ENCODE measurements around the gene SUMF1.

SUMF1 gene

DNA sequence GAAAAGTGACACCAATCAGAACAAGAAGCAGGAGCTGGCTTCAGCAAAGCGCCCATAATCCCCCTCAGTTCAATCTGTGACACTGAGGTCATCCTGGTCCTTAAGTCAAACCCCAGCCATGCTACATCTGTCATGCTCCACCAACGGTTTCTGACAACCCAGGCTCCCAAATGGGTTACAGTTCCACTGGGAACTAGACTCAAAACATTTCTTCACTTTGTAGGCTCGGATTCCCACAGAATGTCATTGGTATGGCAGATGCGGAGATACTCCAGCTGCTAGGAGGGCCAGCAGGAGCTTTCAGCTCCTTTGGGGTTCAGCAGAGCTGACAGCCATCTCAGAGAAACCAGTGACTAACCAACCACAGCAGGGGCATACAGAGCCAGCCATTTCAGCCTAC is 48.9 kb downstream of the SUMF1 start:
- H3K9ac ChIP-seq (ENCODE audit: low read length), result no peak overlapping the region
- no peaks in the 10 kb centered on the region for H3K79me2 ChIP-seq (ENCODE audit: insufficient read depth, low read length)
- no peak overlapping the region for H3K4me3 ChIP-seq (ENCODE audit: low read depth, low read length, poor library complexity, severe bottlenecking)
- no peaks in the 10 kb centered on the region for H3F3A ChIP-seq (ENCODE audit: insufficient read depth, low read length)
- no peaks in the 10 kb centered on the region for H3K27me3 ChIP-seq (ENCODE audit: insufficient read depth, low read length)
- TF ChIP-seq CTCF (IDR thresholded peaks at IDR 0.05; ENCODE audit: low read length), result no peak
- no peak for TF ChIP-seq EZH2 (IDR thresholded peaks at IDR 0.05; ENCODE audit: borderline replicate concordance, low read length)
- H3K27ac ChIP-seq (ENCODE audit: low read depth, low read length, poor library complexity, severe bottlenecking), result no peak overlapping the region
- no peaks in the 10 kb centered on the region for H3K9me3 ChIP-seq (ENCODE audit: low read length)
- no peaks in the 10 kb centered on the region for H4K20me1 ChIP-seq (ENCODE audit: insufficient read depth, low read length)
- no peaks in the 10 kb centered on the region for H3K4me1 ChIP-seq (ENCODE audit: insufficient read depth, low read length, severe bottlenecking)
- no peak overlapping the region for H3K4me2 ChIP-seq (ENCODE audit: low read length)
- H3K36me3 ChIP-seq (ENCODE audit: insufficient read depth, low read length), result no peaks in the 10 kb centered on the region; the same call in 1 of the 2 replicates
- H3K9me2 ChIP-seq (ENCODE audit: low read depth, low read length), result no peaks in the 10 kb centered on the region
- H2AFZ ChIP-seq (ENCODE audit: low read length), result no peak overlapping the region

DNA sequence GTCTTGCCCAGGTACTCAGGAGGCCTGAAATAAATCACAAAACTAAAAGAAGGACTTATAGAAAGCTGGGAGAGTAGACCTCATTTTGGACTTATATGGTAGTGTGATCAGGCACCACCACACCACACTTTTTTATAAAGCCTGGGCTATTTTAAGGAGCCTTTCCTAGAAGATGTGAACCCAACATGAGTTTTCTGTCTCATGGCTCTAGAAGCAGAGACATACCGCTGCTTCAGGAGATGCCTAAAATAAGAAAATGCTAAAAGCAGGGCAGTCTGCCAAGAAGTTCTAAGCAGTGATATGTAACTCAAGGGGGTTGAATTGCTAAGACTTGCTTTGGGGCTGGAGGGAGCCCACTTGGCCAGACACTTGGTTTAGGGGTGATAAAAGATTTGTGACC is 49.6 kb downstream of the SUMF1 start:
- no peaks in the 10 kb centered on the region for H3K4me1 ChIP-seq (ENCODE audit: insufficient read depth, low read length, severe bottlenecking)
- H3K9me2 ChIP-seq (ENCODE audit: low read depth, low read length), result no peaks in the 10 kb centered on the region
- H3K27ac ChIP-seq (ENCODE audit: low read depth, low read length, poor library complexity, severe bottlenecking), result no peak overlapping the region
- H3K27me3 ChIP-seq (ENCODE audit: insufficient read depth, low read length), result no peaks in the 10 kb centered on the region
- H3K79me2 ChIP-seq (ENCODE audit: insufficient read depth, low read length), result no peaks in the 10 kb centered on the region
- no peak overlapping the region for H3K9ac ChIP-seq (ENCODE audit: low read length)
- TF ChIP-seq EZH2 (IDR thresholded peaks at IDR 0.05; ENCODE audit: borderline replicate concordance, low read length), result no peak
- TF ChIP-seq CTCF (IDR thresholded peaks at IDR 0.05; ENCODE audit: low read length), result no peak
- no peak overlapping the region for H3K4me3 ChIP-seq (ENCODE audit: low read depth, low read length, poor library complexity, severe bottlenecking)
- H3K9me3 ChIP-seq (ENCODE audit: low read length), result no peaks in the 10 kb centered on the region
- H3K4me2 ChIP-seq (ENCODE audit: low read length), result no peak overlapping the region
- no peaks in the 10 kb centered on the region for H4K20me1 ChIP-seq (ENCODE audit: insufficient read depth, low read length)
- H2AFZ ChIP-seq (ENCODE audit: low read length), result no peak overlapping the region
- H3K36me3 ChIP-seq (ENCODE audit: insufficient read depth, low read length), result no peaks in the 10 kb centered on the region; the same call in 1 of the 2 replicates
- H3F3A ChIP-seq (ENCODE audit: insufficient read depth, low read length), result no peaks in the 10 kb centered on the region

DNA sequence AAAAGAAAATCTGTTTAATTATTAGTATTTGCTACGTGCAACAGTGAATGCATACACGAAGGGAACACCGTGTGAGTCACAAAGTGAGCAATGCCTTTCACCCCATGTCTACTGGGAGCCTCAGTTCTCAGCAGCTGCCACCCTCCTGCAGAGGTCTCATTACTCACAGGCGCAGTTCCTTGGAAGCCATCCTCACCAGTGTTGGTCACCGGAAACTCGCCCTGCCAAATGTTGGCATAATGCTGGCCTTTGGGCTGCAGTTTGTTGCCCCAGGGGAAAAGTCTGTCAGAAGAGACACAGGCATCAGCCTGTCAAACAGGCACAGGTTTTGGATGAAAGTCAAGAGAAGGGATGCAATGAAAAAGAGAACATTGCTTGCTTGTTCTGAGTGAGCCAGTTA is 50.1 kb downstream of the SUMF1 start:
- Histone ChIP-seq H3K79me2 (ENCODE audit: insufficient read depth, low read length) (no peaks in the 10 kb centered on the region), H3F3A (ENCODE audit: insufficient read depth, low read length) (no peaks in the 10 kb centered on the region), H3K27ac (ENCODE audit: low read depth, low read length, poor library complexity, severe bottlenecking) (no peak overlapping the region), H3K9ac (ENCODE audit: low read length) (no peak overlapping the region), H3K36me3 (ENCODE audit: insufficient read depth, low read length) (no peaks in the 10 kb centered on the region; the same call in 1 of the 2 replicates), H3K4me1 (ENCODE audit: insufficient read depth, low read length, severe bottlenecking) (no peaks in the 10 kb centered on the region), H3K9me3 (ENCODE audit: low read length) (no peaks in the 10 kb centered on the region), H3K4me3 (ENCODE audit: low read depth, low read length, poor library complexity, severe bottlenecking) (no peak overlapping the region), H3K27me3 (ENCODE audit: insufficient read depth, low read length) (no peaks in the 10 kb centered on the region), H3K4me2 (ENCODE audit: low read length) (no peak overlapping the region), H3K9me2 (ENCODE audit: low read depth, low read length) (no peaks in the 10 kb centered on the region), H4K20me1 (ENCODE audit: insufficient read depth, low read length) (no peaks in the 10 kb centered on the region), H2AFZ (ENCODE audit: low read length) (no peak overlapping the region)
- TF ChIP-seq CTCF (IDR thresholded peaks at IDR 0.05; ENCODE audit: low read length) (no peak), EZH2 (IDR thresholded peaks at IDR 0.05; ENCODE audit: borderline replicate concordance, low read length) (no peak)

Data from OCI-LY1 (cell line).